Breast epithelium (tissue), 4 donors: ENCODE data around the gene TIAM2. TPM values are rescaled to one million over a fixed set of nuclear protein-coding genes. Genes with fewer than 3 reads are reported as not detected.

ENCODE experiments used
- DNase-seq, 2 donors: peaks; one replicate each; pipeline ENCODE4 v3.0.0-alpha.2; 2019; ENCODE audit warnings: low spot score in 2 of 2
- H3K27ac ChIP-seq, 2 donors: fragments of 200-600 bp; sonication (generic) in 1 of 2; one replicate each; pipeline ENCODE4 v1.5.1; 2016 to 2019; ENCODE audit warnings: mild to moderate bottlenecking in 1 of 2
- H3K27me3 ChIP-seq, 2 donors: fragments of 200-600 bp; sonication (generic) in 1 of 2; one replicate each; pipeline versions ENCODE4 v1.5.1 to v1.6.0; 2017 to 2019; ENCODE audit warnings: control low read depth in 1 of 2, mild to moderate bottlenecking in 1 of 2
- H3K36me3 ChIP-seq: fragments of 200-600 bp; one replicate; pipeline ENCODE4 v1.5.1; 2019
- H3K4me1 ChIP-seq, 2 donors: fragments of 200-600 bp; sonication (generic); one replicate each; pipeline ENCODE4 v1.5.1; 2016 to 2019; ENCODE audit warnings: control low read depth in 1 of 2
- H3K4me3 ChIP-seq, 3 donors: fragments of 200-600 bp; sonication (generic); 1 replicate in 2 of 3; 2 replicates in 1 of 3; pipeline ENCODE4 v1.5.1; 2016 to 2019; ENCODE audit warnings: mild to moderate bottlenecking in 3 of 3, moderate library complexity in 2 of 3
- H3K9me3 ChIP-seq, 2 donors: fragments of 200-600 bp; sonication (generic) in 1 of 2; one replicate each; pipeline ENCODE4 v1.5.1; 2016 to 2019; ENCODE audit warnings: control low read depth in 1 of 2
- CTCF ChIP-seq, 3 donors: fragments of 450-650 bp; IDR thresholded peaks; one replicate each; pipeline ENCODE4 v1.5.1; 2016 to 2017; ENCODE audit warnings: antibody characterized with exemption in 3 of 3, mild to moderate bottlenecking in 3 of 3, moderate library complexity in 3 of 3
- POLR2A ChIP-seq: fragments of 450-650 bp; IDR thresholded peaks from one replicate; pipeline ENCODE4 v1.6.1; 2016; ENCODE audit warnings: antibody characterized with exemption, mild to moderate bottlenecking, moderate library complexity
- POLR2AphosphoS5 ChIP-seq, 3 donors: sonication (generic); formaldehyde crosslinking; IDR thresholded peaks; one replicate each; pipeline ENCODE4 v1.6.1; 2017; ENCODE audit warnings: antibody characterized with exemption in 3 of 3
- intact Hi-C: fragments of 100-400 bp; cut with DNase I; formaldehyde crosslinking; loops from one replicate; pipeline ENCODE4 v1.15.1; 2023; ENCODE audit warnings: low total_unique reads
- total RNA-seq, 3 donors: library from RNA; depleted of rRNA; stranded (reverse); fragments of >200 nt; gene quantifications; one replicate each; pipeline ENCODE4 v1.1.0, GENCODE V29; 2016

The TIAM2 gene
- total RNA-seq, 3 donors from 2014 or later: 5.8 to 32.3 (median 12.8) TPM

- intact Hi-C loops: no loop called here
- DNase-seq: no peak
Measured at GRCh38 chr6:155232848-155233247, 237.7 kb downstream of the TIAM2 start.

GRCh38 chr6:155234167-155234566 is 239.1 kb downstream of the TIAM2 start:
- intact Hi-C loops: no loop called here

More at GRCh38 chr6:155232848-155233247, 237.7 kb downstream of the TIAM2 start:
- Histone ChIP-seq H3K27ac (no peak overlapping the region), H3K27me3 (no peaks in the 10 kb centered on the region), H3K9me3 (peaks cover 4 to 5% of the 10 kb centered on the region in 2 donors), H3K4me3 (no peak overlapping the region), H3K36me3 (no peaks in the 10 kb centered on the region), H3K4me1 (no peaks in the 10 kb centered on the region)
- no peak for TF ChIP-seq POLR2AphosphoS5 (IDR thresholded peaks at IDR 0.05)
- no peak for TF ChIP-seq POLR2A
- TF ChIP-seq CTCF (IDR thresholded peaks at IDR 0.05): no peak

DNA sequence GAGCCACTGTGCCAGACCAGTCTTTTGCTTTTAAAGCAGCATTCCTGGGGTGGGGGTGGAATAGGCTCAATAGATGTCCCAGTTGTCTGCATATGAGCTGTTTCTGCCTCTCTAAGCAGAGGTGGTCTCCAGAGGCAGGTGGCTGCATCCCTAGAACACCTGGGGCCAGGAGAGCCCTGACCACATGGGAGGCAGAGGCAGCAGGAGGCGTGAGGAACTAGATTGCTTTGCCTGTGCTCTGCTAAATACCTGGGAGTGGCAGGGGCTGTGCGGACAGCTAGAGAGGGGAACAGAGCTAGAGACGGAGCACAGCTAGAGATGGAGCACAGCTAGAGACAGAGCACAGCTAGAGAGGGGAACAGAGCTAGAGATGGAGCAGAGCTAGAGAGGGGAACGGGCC is 239.6 kb downstream of the TIAM2 start:
- Histone ChIP-seq H3K36me3 (no peaks in the 10 kb centered on the region), H3K27ac (no peak overlapping the region), H3K27me3 (no peaks in the 10 kb centered on the region), H3K9me3 (peaks cover 4 to 5% of the 10 kb centered on the region in 2 donors), H3K4me3 (no peak overlapping the region), H3K4me1 (no peaks in the 10 kb centered on the region)
- intact Hi-C loops: no loop called here
- TF ChIP-seq CTCF (IDR thresholded peaks at IDR 0.05) (no peak), POLR2A (no peak), POLR2AphosphoS5 (IDR thresholded peaks at IDR 0.05) (no peak)
- no peak for DNase-seq

More at GRCh38 chr6:155234167-155234566, 239.1 kb downstream of the TIAM2 start:
- H3K4me3 ChIP-seq: no peak overlapping the region
- no peak for TF ChIP-seq POLR2A
- TF ChIP-seq CTCF (IDR thresholded peaks at IDR 0.05): no peak
- no peak for TF ChIP-seq POLR2AphosphoS5 (IDR thresholded peaks at IDR 0.05)
- H3K27ac ChIP-seq: no peak overlapping the region
- H3K36me3 ChIP-seq: no peaks in the 10 kb centered on the region
- H3K4me1 ChIP-seq: no peaks in the 10 kb centered on the region
- H3K27me3 ChIP-seq: no peaks in the 10 kb centered on the region
- peaks cover 4 to 5% of the 10 kb centered on the region in 2 donors for H3K9me3 ChIP-seq
- DNase-seq: no peak

DNA sequence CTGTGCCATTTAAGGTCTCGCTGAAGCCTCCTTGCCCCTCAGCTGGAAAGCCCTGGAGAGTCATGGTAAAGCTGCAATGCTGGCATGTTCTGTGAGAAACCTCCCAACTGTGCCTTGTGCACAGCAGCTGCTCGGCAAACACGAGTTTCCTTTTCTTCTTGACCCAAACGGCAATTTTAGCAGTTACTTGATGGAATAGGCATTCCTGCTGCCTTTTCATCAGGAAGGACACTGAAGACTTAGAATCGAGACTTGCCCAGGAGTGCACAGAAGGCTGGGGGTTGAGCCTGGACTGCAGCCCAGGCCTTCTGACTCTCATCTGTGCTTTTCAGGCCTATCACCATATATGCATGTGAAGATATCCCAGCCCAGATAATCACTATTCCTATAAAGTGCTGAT is 240.0 kb downstream of the TIAM2 start:
- intact Hi-C loops: no loop called here
- no peaks in the 10 kb centered on the region for H3K4me1 ChIP-seq
- no peak overlapping the region for H3K4me3 ChIP-seq
- no peak overlapping the region for H3K27ac ChIP-seq
- H3K36me3 ChIP-seq: no peaks in the 10 kb centered on the region
- H3K9me3 ChIP-seq: peaks cover 4 to 5% of the 10 kb centered on the region in 2 donors
- no peaks in the 10 kb centered on the region for H3K27me3 ChIP-seq
- DNase-seq: no peak
- TF ChIP-seq POLR2AphosphoS5 (IDR thresholded peaks at IDR 0.05) (no peak), CTCF (IDR thresholded peaks at IDR 0.05) (no peak), POLR2A (no peak)

- no peak overlapping the region for H3K4me3 ChIP-seq
- no peaks in the 10 kb centered on the region for H3K4me1 ChIP-seq
- peaks cover 4 to 5% of the 10 kb centered on the region in 2 donors for H3K9me3 ChIP-seq
- no peak for DNase-seq
- TF ChIP-seq POLR2A (no peak), POLR2AphosphoS5 (IDR thresholded peaks at IDR 0.05) (no peak), CTCF (IDR thresholded peaks at IDR 0.05) (no peak)
- no peaks in the 10 kb centered on the region for H3K36me3 ChIP-seq
- H3K27ac ChIP-seq: no peak overlapping the region
- intact Hi-C loops: no loop called here
- H3K27me3 ChIP-seq: no peaks in the 10 kb centered on the region
Measured at GRCh38 chr6:155237613-155238012, 242.5 kb downstream of the TIAM2 start.
